Activated CD4-positive, alpha-beta T cell treated with anti-CD3 and anti-CD28 coated beads for 36 hours (primary cell): ENCODE measurements around the gene CARD9. TPM values are rescaled to one million over a fixed set of nuclear protein-coding genes. Genes with fewer than 3 reads are reported as not detected.

Source experiments
- ATAC-seq: fragments of 200-7000 bp; cut with Tn5 transposase; one replicate; pipeline ENCODE4 v1.10.0; 2021; ENCODE audit warnings: mild to moderate bottlenecking, moderate library complexity
- CTCF ChIA-PET: fragments of 350-600 bp; sonication (Branson Sonifier 250); formaldehyde crosslinking; loops from one replicate; lab custom pipeline; 2021; ENCODE audit warnings: antibody characterized with exemption; lab: Charles Lee
- POLR2A ChIA-PET: fragments of 350-600 bp; sonication (Branson Sonifier 250); formaldehyde crosslinking; loops from one replicate; lab custom pipeline; 2021; ENCODE audit warnings: antibody characterized with exemption, inconsistent platforms; lab: Charles Lee
- DNase-seq: peaks from one replicate; pipeline ENCODE4 v3.0.0-alpha.2; 2020
- H3K27ac Mint-ChIP-seq: one replicate; pipeline ENCODE4 v1.8.0; 2021; ENCODE audit warnings: mixed read lengths
- H3K27me3 Mint-ChIP-seq: one replicate; pipeline ENCODE4 v1.8.0; 2021; ENCODE audit warnings: mixed read lengths
- H3K36me3 Mint-ChIP-seq: one replicate; pipeline ENCODE4 v1.8.0; 2021; ENCODE audit warnings: low read depth, mixed read lengths
- H3K4me1 Mint-ChIP-seq: one replicate; pipeline ENCODE4 v1.8.0; 2021; ENCODE audit warnings: mixed read lengths
- H3K4me3 Mint-ChIP-seq: one replicate; pipeline ENCODE4 v1.8.0; 2021; ENCODE audit warnings: mild to moderate bottlenecking, moderate library complexity, mixed read lengths
- H3K9me3 Mint-ChIP-seq: one replicate; pipeline ENCODE4 v1.8.0; 2021; ENCODE audit warnings: low read depth, mixed read lengths
- intact Hi-C, 2 experiments: fragments of 100-400 bp; cut with DNase I in 1 of 2; cut with micrococcal nuclease in 1 of 2; formaldehyde crosslinking; loops; one replicate each; pipeline versions ENCODE4 v1.14.2 to v1.15.1; 2022 to 2024; cut with DNase I, micrococcal nuclease
- total RNA-seq, 2 experiments: library from RNA; stranded (reverse); gene quantifications; one replicate each; pipeline ENCODE4 v1.2.3, GENCODE V29; 2021

Gene CARD9
- total RNA-seq, 2 experiments from 2014 or later: 0.98 to 1.1 TPM

GRCh38 chr9:136400038-136400834 lies 26.8 kb upstream of the CARD9 start, which contains the start of gene SNAPC4:
TSS of gene SNAPC4 (minus strand) at chr9:136400170. CDS start at chr9:136398428, 1,742 bp downstream.
- Mint-ChIP-seq H3K27ac (peak within 1 kb of the TSS; percentile 80), H3K27me3 (no peaks in the 10 kb centered on the region), H3K4me3 (peak within 1 kb of the TSS; percentile 86), H3K4me1 (peaks cover 50% of the 10 kb centered on the region), H3K36me3 (peaks cover 50% of the 10 kb centered on the region), H3K9me3 (no peaks in the 10 kb centered on the region)
- intact Hi-C loops: loop anchor here (1.0 to 5.0 kb wide), 15 partner anchors 10 to 493 kb away; partner anchors contain the start of genes ENTR1 (in 2 of the 2), INPP5E (in 2 of the 2), PMPCA (in 2 of the 2) and CAMSAP1 (in 1 of the 2)
- peak; percentile 93 for DNase-seq
- ATAC-seq: peak; percentile 68
- ChIA-PET CTCF (interaction anchor here (0.7 to 2.0 kb wide), 4 partner anchors 9 to 158 kb away, joined by 3 to 14 read pairs (median 9); partner anchors contain the start of genes DNLZ, ENTR1 and PMPCA), POLR2A (no interaction called here)

GRCh38 chr9:136399176-136400037 lies 25.9 kb upstream of the CARD9 start:
- DNase-seq (peak; percentile 61), ATAC-seq (peak; percentile 5)
- Mint-ChIP-seq H3K4me1 (peaks cover 42% of the 10 kb centered on the region), H3K4me3 (peak overlapping the region; percentile 86), H3K9me3 (no peaks in the 10 kb centered on the region), H3K27me3 (no peaks in the 10 kb centered on the region), H3K36me3 (peaks cover 47% of the 10 kb centered on the region), H3K27ac (peak overlapping the region; percentile 75)
- intact Hi-C loops: loop anchor here (1.0 to 5.0 kb wide), 16 partner anchors 11 to 492 kb away; partner anchors contain the start of genes ENTR1 (in 2 of the 2), INPP5E (in 2 of the 2), PMPCA (in 2 of the 2) and CAMSAP1 (in 1 of the 2)
- ChIA-PET POLR2A (no interaction called here), CTCF (interaction anchor here (0.6 to 0.7 kb wide), 2 partner anchors 144 to 158 kb away, joined by 3 read pairs; no protein-coding TSS in a partner anchor)

- peaks cover 46% of the 10 kb centered on the region for H3K36me3 Mint-ChIP-seq
- POLR2A ChIA-PET: no interaction called here
- no peaks in the 10 kb centered on the region for H3K27me3 Mint-ChIP-seq
- no peaks in the 10 kb centered on the region for H3K9me3 Mint-ChIP-seq
- no peak overlapping the region for H3K27ac Mint-ChIP-seq
- ATAC-seq (no peak), DNase-seq (no peak)
- H3K4me3 Mint-ChIP-seq: peak overlapping the region; percentile 86
- intact Hi-C loops: loop anchor here in 1 of 2 experiments (2.0 kb wide), 1 partner anchor 13 kb away; no protein-coding TSS in a partner anchor
- peaks cover 30% of the 10 kb centered on the region for H3K4me1 Mint-ChIP-seq
- CTCF ChIA-PET: interaction anchor here (0.6 kb wide), 1 partner anchor 26 kb away, joined by 3 read pairs; no protein-coding TSS in a partner anchor
These were observed 24.8 kb upstream of the CARD9 start for GRCh38 chr9:136398286-136398685.

- Mint-ChIP-seq H3K36me3 (peaks cover 45% of the 10 kb centered on the region), H3K27me3 (no peaks in the 10 kb centered on the region), H3K27ac (no peak overlapping the region), H3K4me3 (no peak overlapping the region), H3K9me3 (no peaks in the 10 kb centered on the region), H3K4me1 (peaks cover 28% of the 10 kb centered on the region)
- CTCF ChIA-PET: interaction anchor here (0.6 to 0.8 kb wide), 2 partner anchors 10 to 25 kb away, joined by 3 read pairs; no protein-coding TSS in a partner anchor
- intact Hi-C loops: loop anchor here in 1 of 2 experiments (2.0 kb wide), 1 partner anchor 13 kb away; no protein-coding TSS in a partner anchor
- ATAC-seq (no peak), DNase-seq (no peak)
- POLR2A ChIA-PET: interaction anchor here (0.8 to 1.4 kb wide), 2 partner anchors 13 to 27 kb away, joined by 3 to 4 read pairs; partner anchors contain the start of genes ENTR1 and PMPCA
These were observed 24.2 kb upstream of the CARD9 start for GRCh38 chr9:136397643-136398042.

- no peak for ATAC-seq
- no peak for DNase-seq
- intact Hi-C loops: no loop called here
- no peaks in the 10 kb centered on the region for H3K27me3 Mint-ChIP-seq
- H3K27ac Mint-ChIP-seq: no peak overlapping the region
- H3K4me3 Mint-ChIP-seq: no peak overlapping the region
- no peaks in the 10 kb centered on the region for H3K9me3 Mint-ChIP-seq
- CTCF ChIA-PET: interaction anchor here (0.6 kb wide), 1 partner anchor 35 kb away, joined by 3 read pairs; no protein-coding TSS in a partner anchor
- peaks cover 41% of the 10 kb centered on the region for H3K36me3 Mint-ChIP-seq
- POLR2A ChIA-PET: no interaction called here
- peaks cover 21% of the 10 kb centered on the region for H3K4me1 Mint-ChIP-seq
These were observed 22.7 kb upstream of the CARD9 start for GRCh38 chr9:136396219-136396515.

GRCh38 chr9:136395345-136396218 lies 22.1 kb upstream of the CARD9 start:
- no peaks in the 10 kb centered on the region for H3K27me3 Mint-ChIP-seq
- H3K9me3 Mint-ChIP-seq: no peaks in the 10 kb centered on the region
- ChIA-PET POLR2A (no interaction called here), CTCF (interaction anchor here (0.6 kb wide), 1 partner anchor 34 kb away, joined by 3 read pairs; no protein-coding TSS in a partner anchor)
- no peak overlapping the region for H3K4me3 Mint-ChIP-seq
- DNase-seq (no peak), ATAC-seq (no peak)
- no peak overlapping the region for H3K27ac Mint-ChIP-seq
- intact Hi-C loops: no loop called here
- peaks cover 16% of the 10 kb centered on the region for H3K4me1 Mint-ChIP-seq
- peaks cover 41% of the 10 kb centered on the region for H3K36me3 Mint-ChIP-seq

GRCh38 chr9:136395020-136395340 lies 21.5 kb upstream of the CARD9 start:
- H3K27me3 Mint-ChIP-seq: no peaks in the 10 kb centered on the region
- ATAC-seq: no peak
- intact Hi-C loops: no loop called here
- POLR2A ChIA-PET: no interaction called here
- H3K4me3 Mint-ChIP-seq: no peak overlapping the region
- H3K9me3 Mint-ChIP-seq: no peaks in the 10 kb centered on the region
- peaks cover 42% of the 10 kb centered on the region for H3K36me3 Mint-ChIP-seq
- CTCF ChIA-PET: no interaction called here
- H3K4me1 Mint-ChIP-seq: peaks cover 15% of the 10 kb centered on the region
- no peak overlapping the region for H3K27ac Mint-ChIP-seq
- no peak for DNase-seq

- ChIA-PET CTCF (no interaction called here), POLR2A (no interaction called here)
- Mint-ChIP-seq H3K36me3 (peaks cover 46% of the 10 kb centered on the region), H3K4me3 (no peak overlapping the region), H3K4me1 (peaks cover 15% of the 10 kb centered on the region), H3K27me3 (no peaks in the 10 kb centered on the region), H3K27ac (no peak overlapping the region), H3K9me3 (no peaks in the 10 kb centered on the region)
- ATAC-seq (no peak), DNase-seq (no peak)
- intact Hi-C loops: no loop called here
These were observed 21.0 kb upstream of the CARD9 start for GRCh38 chr9:136394312-136395019.

- H3K4me1 Mint-ChIP-seq: peaks cover 6% of the 10 kb centered on the region
- H3K27me3 Mint-ChIP-seq: no peaks in the 10 kb centered on the region
- DNase-seq: no peak
- CTCF ChIA-PET: no interaction called here
- peaks cover 47% of the 10 kb centered on the region for H3K36me3 Mint-ChIP-seq
- H3K27ac Mint-ChIP-seq: no peak overlapping the region
- H3K9me3 Mint-ChIP-seq: no peaks in the 10 kb centered on the region
- intact Hi-C loops: no loop called here
- H3K4me3 Mint-ChIP-seq: no peak overlapping the region
- POLR2A ChIA-PET: no interaction called here
- ATAC-seq: no peak
These were observed 20.1 kb upstream of the CARD9 start for GRCh38 chr9:136393531-136393930.
